ENCODE measurements around the gene GHRL. TPM values are rescaled to one million over a fixed set of nuclear protein-coding genes. Genes with fewer than 3 reads are reported as not detected.

Gene GHRL
- total RNA-seq, 1 experiment from 2014 or later, result not detected

MicroRNAs encoded within 50 kb of the gene (microRNA counts, 767-probe panel; counts per million panel counts)
- microRNA hsa-miR-378b, result not detected

Small RNAs within 50 kb of the gene (microRNA-seq; reads per million reads assigned to microRNA genes)
- not detected for gene MIR378B (ENCODE audit: borderline number of aligned reads)

Other genes with a start within 250 kb of the GHRL start
- not detected for gene FANCD2OS, start 184.7 kb downstream of the GHRL start, total RNA-seq (2021; ENCODE audit: unreplicated experiment)
- 93.4 TPM for gene BRK1, start 177.3 kb downstream of the GHRL start, total RNA-seq (2021; ENCODE audit: unreplicated experiment)
- gene VHL, start 151.2 kb downstream of the GHRL start, total RNA-seq (2021; ENCODE audit: unreplicated experiment), result 56.1 TPM
- 3.6 TPM for gene IRAK2, start 128.0 kb downstream of the GHRL start, total RNA-seq (2021; ENCODE audit: unreplicated experiment)
- gene TATDN2, start 44.5 kb downstream of the GHRL start, total RNA-seq (2021; ENCODE audit: unreplicated experiment), result 26.8 TPM
- 113 TPM for gene SEC13, start 28.2 kb upstream of the GHRL start, total RNA-seq (2021; ENCODE audit: unreplicated experiment)
- gene ATP2B2, start 212.6 kb upstream of the GHRL start, total RNA-seq (2021; ENCODE audit: unreplicated experiment), result not detected

All from HCT116 (cell line).